PFSK-1 (cell line): ENCODE measurements around the gene FRK.

Experiments
- POLR2AphosphoS5 ChIP-seq: IDR thresholded peaks from 2 replicates; pipeline ENCODE4 v1.6.1; 2012; ENCODE audit warnings: low read depth, mild to moderate bottlenecking, control low read depth, low read length, moderate library complexity
- SIN3A ChIP-seq: IDR thresholded peaks from 2 replicates; pipeline ENCODE4 v1.6.1; 2012; ENCODE audit warnings: mild to moderate bottlenecking, low read length, moderate library complexity, borderline replicate concordance; ENCODE audit not compliant: insufficient read depth
- TAF1 ChIP-seq: IDR thresholded peaks from 2 replicates; pipeline ENCODE4 v1.6.1; 2012; ENCODE audit warnings: low read length, control low read depth, borderline replicate concordance; ENCODE audit not compliant: insufficient read depth
- TF ChIP-seq, protein P1 (sequence below), 2 experiments: IDR thresholded peaks; 2 replicates each; pipeline versions ENCODE4 v1.6.1 to v1.8.0; 2011 to 2012; ENCODE audit warnings: low read depth in 2 of 2, low read length in 2 of 2, control low read depth in 1 of 2, inconsistent platforms in 1 of 2, mild to moderate bottlenecking in 1 of 2, moderate library complexity in 1 of 2; ENCODE audit not compliant: insufficient read depth in 1 of 2

- TF ChIP-seq, protein P1, sequence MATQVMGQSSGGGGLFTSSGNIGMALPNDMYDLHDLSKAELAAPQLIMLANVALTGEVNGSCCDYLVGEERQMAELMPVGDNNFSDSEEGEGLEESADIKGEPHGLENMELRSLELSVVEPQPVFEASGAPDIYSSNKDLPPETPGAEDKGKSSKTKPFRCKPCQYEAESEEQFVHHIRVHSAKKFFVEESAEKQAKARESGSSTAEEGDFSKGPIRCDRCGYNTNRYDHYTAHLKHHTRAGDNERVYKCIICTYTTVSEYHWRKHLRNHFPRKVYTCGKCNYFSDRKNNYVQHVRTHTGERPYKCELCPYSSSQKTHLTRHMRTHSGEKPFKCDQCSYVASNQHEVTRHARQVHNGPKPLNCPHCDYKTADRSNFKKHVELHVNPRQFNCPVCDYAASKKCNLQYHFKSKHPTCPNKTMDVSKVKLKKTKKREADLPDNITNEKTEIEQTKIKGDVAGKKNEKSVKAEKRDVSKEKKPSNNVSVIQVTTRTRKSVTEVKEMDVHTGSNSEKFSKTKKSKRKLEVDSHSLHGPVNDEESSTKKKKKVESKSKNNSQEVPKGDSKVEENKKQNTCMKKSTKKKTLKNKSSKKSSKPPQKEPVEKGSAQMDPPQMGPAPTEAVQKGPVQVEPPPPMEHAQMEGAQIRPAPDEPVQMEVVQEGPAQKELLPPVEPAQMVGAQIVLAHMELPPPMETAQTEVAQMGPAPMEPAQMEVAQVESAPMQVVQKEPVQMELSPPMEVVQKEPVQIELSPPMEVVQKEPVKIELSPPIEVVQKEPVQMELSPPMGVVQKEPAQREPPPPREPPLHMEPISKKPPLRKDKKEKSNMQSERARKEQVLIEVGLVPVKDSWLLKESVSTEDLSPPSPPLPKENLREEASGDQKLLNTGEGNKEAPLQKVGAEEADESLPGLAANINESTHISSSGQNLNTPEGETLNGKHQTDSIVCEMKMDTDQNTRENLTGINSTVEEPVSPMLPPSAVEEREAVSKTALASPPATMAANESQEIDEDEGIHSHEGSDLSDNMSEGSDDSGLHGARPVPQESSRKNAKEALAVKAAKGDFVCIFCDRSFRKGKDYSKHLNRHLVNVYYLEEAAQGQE (IDR thresholded peaks at IDR 0.05; ENCODE audit: insufficient read depth in 1 of 2, low read depth in 2 of 2, low read length in 2 of 2) = no peak
- no peak for TF ChIP-seq POLR2AphosphoS5
- no peak for TF ChIP-seq TAF1
- TF ChIP-seq SIN3A = no peak
Observed at GRCh38 chr6:115969207-115969929, 91.3 kb downstream of the FRK start.
